Testis (tissue), 3 donors: ENCODE results near the gene CNPY4. TPM values are rescaled to one million over a fixed set of nuclear protein-coding genes. Genes with fewer than 3 reads are reported as not detected.

ENCODE experiments used
- DNase-seq: peaks from one replicate; pipeline ENCODE4 v3.0.0-alpha.2; 2019
- H3K27ac ChIP-seq, 2 donors: fragments of 200-600 bp; sonication (generic); one replicate each; pipeline ENCODE4 v1.5.1; 2019
- H3K27me3 ChIP-seq: fragments of 200-600 bp; sonication (generic); one replicate; pipeline ENCODE4 v1.5.1; 2019
- H3K36me3 ChIP-seq: fragments of 200-600 bp; sonication (generic); one replicate; pipeline ENCODE4 v1.5.1; 2017; ENCODE audit warnings: low read depth; ENCODE audit errors: missing control alignments
- H3K4me1 ChIP-seq: fragments of 200-600 bp; sonication (generic); one replicate; pipeline ENCODE4 v1.5.1; 2019
- H3K4me3 ChIP-seq, 2 donors: fragments of 200-600 bp; sonication (generic); one replicate each; pipeline ENCODE4 v1.5.1; 2017 to 2019
- H3K9me3 ChIP-seq: fragments of 200-600 bp; sonication (generic); one replicate; pipeline ENCODE4 v1.5.1; 2017
- POLR2A ChIP-seq: fragments of 450-650 bp; IDR thresholded peaks from one replicate; pipeline ENCODE4 v1.6.1; 2017; ENCODE audit warnings: antibody characterized with exemption, mild to moderate bottlenecking, moderate library complexity
- WGBS, 2 donors: methylation state at CpG; one replicate each; pipeline ENCODE4 v1.1.5; 2018; 5-methylcytosine and 5-hydroxymethylcytosine counted together
- intact Hi-C: fragments of 100-400 bp; cut with DNase I; formaldehyde crosslinking; loops from one replicate; pipeline ENCODE4 v1.15.1; 2023; ENCODE audit warnings: low total_unique reads
- polyA plus RNA-seq: library from polyadenylated mRNA; stranded (reverse); fragments of 350-450 nt; fragmentation: Illumina TruSeq; extraction: RNeasy Lipid Tissue Mini Kit (QIAGEN cat#74804); gene quantifications from one replicate; pipeline ENCODE4 v1.2.3, GENCODE V29; 2014; ENCODE audit warnings: low read depth, low replicate concordance; ENCODE audit not compliant: insufficient read depth
- total RNA-seq, 2 donors: library from RNA; depleted of rRNA; stranded (reverse); fragments of >200 nt; gene quantifications; one replicate each; pipeline ENCODE4 v1.2.3, GENCODE V29; 2016
- TF ChIP-seq, protein P1 (sequence below), 3 experiments: fragments of 450-650 bp in 2 of 3; fragments of 200-600 bp in 1 of 3; sonication (generic) in 1 of 3; IDR thresholded peaks; one replicate each; pipeline ENCODE4 v1.5.1; 2016 to 2019; ENCODE audit warnings: antibody characterized with exemption in 3 of 3, mild to moderate bottlenecking in 2 of 3, moderate library complexity in 1 of 3

CNPY4 gene
- total and polyA plus RNA-seq, 3 donors from 2014 or later, result 14.3 to 22.2 (median 19.3) TPM

GRCh38 chr7:100101016-100101862 is 18.2 kb upstream of the CNPY4 start, which contains the start of the genes AP4M1 and MCM7:
TSS of gene AP4M1 (plus strand) at chr7:100101643. CDS start at chr7:100101715, 72 bp downstream.
TSS of gene MCM7 (minus strand) at chr7:100101397. CDS start at chr7:100101294, 103 bp downstream.
- H3K9me3 ChIP-seq, result no peaks in the 10 kb centered on the region
- intact Hi-C loops, result no loop called here
- H3K4me1 ChIP-seq, result no peaks in the 10 kb centered on the region
- H3K36me3 ChIP-seq, result no peaks in the 10 kb centered on the region
- peak within 1 kb of the TSS; percentile 71 to 85 for H3K4me3 ChIP-seq
- WGBS, 2 donors, result 0% methylated on average over 9 to 80 of the region's 80 CpGs
- H3K27me3 ChIP-seq, result no peaks in the 10 kb centered on the region
- H3K27ac ChIP-seq, result peak within 1 kb of the TSS; percentile 73 to 93
- TF ChIP-seq, protein P1, sequence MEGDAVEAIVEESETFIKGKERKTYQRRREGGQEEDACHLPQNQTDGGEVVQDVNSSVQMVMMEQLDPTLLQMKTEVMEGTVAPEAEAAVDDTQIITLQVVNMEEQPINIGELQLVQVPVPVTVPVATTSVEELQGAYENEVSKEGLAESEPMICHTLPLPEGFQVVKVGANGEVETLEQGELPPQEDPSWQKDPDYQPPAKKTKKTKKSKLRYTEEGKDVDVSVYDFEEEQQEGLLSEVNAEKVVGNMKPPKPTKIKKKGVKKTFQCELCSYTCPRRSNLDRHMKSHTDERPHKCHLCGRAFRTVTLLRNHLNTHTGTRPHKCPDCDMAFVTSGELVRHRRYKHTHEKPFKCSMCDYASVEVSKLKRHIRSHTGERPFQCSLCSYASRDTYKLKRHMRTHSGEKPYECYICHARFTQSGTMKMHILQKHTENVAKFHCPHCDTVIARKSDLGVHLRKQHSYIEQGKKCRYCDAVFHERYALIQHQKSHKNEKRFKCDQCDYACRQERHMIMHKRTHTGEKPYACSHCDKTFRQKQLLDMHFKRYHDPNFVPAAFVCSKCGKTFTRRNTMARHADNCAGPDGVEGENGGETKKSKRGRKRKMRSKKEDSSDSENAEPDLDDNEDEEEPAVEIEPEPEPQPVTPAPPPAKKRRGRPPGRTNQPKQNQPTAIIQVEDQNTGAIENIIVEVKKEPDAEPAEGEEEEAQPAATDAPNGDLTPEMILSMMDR (IDR thresholded peaks at IDR 0.05), result no peak
- no peak for TF ChIP-seq POLR2A
- peak; percentile 99 for DNase-seq

DNA sequence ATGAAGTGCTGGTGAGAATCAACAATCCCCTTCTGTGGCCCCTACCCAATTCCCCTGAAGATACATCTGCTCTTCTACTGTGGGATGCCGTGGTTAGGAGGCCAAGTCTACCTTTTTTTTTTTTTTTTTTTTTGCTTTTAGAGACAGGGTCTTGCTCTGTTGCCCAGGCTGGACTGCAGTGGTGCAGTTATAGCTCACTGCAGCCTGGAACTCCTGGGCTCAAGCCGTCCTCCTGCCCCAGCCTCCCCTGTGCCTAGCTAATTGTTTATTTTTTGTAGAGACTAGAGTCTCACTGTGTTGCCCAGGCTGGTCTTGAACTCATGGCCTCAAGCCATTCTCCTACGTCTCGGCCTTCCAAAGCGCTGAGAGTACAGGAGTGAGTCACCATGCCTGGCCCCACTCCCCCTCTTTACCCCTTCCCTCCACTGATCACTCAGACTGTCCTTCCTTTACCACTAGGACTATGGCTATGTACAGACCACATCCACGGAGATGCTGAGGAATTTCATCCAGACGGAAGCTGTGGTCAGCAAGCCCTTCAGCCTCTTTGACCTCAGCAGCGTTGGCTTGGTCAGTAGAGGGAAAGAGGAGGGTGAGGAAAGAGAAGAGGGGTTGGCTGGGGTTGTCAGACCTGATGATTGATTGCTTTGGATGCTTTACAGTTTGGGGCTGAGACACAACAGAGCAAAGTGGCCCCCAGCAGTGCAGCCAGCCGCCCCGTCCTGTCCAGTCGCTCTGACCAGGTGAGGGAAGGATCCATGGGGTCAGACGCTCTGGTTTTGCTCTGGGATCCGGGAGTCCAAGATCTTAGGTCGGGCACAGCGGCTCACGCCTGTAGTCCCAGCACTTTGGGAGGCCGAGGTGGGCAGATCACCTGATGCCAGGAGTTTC is 16.2 kb upstream of the CNPY4 start:
- Histone ChIP-seq H3K4me3 (no peak overlapping the region), H3K27ac (no peak overlapping the region), H3K4me1 (no peaks in the 10 kb centered on the region), H3K27me3 (no peaks in the 10 kb centered on the region), H3K9me3 (no peaks in the 10 kb centered on the region), H3K36me3 (no peaks in the 10 kb centered on the region)
- DNase-seq, result no peak
- TF ChIP-seq, protein P1 (IDR thresholded peaks at IDR 0.05), result no peak
- TF ChIP-seq POLR2A, result no peak
- WGBS, 2 donors, result 86 to 90% methylated on average over 16 to 17 of the region's 17 CpGs
- intact Hi-C loops, result no loop called here

DNA sequence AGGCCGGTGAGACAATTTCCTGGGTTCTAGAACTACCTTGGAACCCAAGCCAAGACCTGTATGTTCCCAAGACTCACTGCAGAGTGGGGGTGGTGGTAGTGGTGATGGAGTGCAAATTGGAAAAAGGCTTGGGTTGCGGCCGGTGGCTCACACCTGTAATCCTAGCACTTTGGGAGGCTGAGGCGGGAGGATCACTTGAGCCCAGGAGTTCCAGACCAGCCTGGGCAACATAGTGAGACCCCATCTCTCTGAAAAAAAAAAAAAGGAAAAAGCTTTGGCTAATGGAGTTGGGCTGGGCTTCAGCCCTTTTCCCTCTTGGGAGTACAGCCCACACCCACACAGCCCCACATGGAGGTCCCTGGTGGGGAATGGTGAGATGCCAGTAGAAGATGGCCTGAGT is 13.9 kb upstream of the CNPY4 start:
- no peaks in the 10 kb centered on the region for H3K9me3 ChIP-seq

DNA sequence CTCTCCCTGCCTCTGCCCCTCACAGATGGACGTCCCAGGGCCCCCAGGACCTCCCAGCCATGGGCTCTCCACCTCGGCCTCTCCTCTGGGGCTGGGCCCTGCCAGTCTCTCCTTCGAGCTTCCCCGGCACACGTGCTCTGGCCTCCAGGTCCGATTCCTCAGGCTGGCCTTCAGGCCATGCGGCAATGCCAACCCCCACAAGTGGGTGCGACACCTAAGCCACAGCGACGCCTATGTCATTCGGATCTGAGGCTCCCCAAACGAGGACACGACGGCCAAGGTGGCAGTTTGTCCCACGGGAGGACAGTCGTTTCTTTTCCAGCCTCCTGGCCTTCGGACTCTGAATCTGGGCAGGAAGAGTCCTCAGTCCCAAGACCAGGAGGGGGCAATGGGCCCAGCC is 12.8 kb upstream of the CNPY4 start:
- intact Hi-C loops, result no loop called here
- WGBS, 2 donors, result 84 to 86% methylated on average over 13 to 17 of the region's 17 CpGs

More for the DNA sequence above, 13.9 kb upstream of the CNPY4 start:
- Histone ChIP-seq H3K27ac (no peak overlapping the region), H3K4me3 (no peak overlapping the region), H3K27me3 (no peaks in the 10 kb centered on the region), H3K4me1 (no peaks in the 10 kb centered on the region), H3K36me3 (no peaks in the 10 kb centered on the region)
- TF ChIP-seq, protein P1 (IDR thresholded peaks at IDR 0.05), result no peak
- TF ChIP-seq POLR2A, result no peak
- WGBS, 2 donors, result 91 to 93% methylated on average over 3 to 4 of the region's 4 CpGs
- no peak for DNase-seq
- intact Hi-C loops, result no loop called here

More for the DNA sequence above, 12.8 kb upstream of the CNPY4 start:
- H3K27me3 ChIP-seq, result no peaks in the 10 kb centered on the region
- no peaks in the 10 kb centered on the region for H3K9me3 ChIP-seq
- no peak overlapping the region for H3K27ac ChIP-seq
- no peak for DNase-seq
- no peaks in the 10 kb centered on the region for H3K36me3 ChIP-seq
- TF ChIP-seq, protein P1 (IDR thresholded peaks at IDR 0.05), result no peak
- no peak for TF ChIP-seq POLR2A
- no peak overlapping the region for H3K4me3 ChIP-seq
- H3K4me1 ChIP-seq, result no peaks in the 10 kb centered on the region
